Measurements from ENCODE around the gene ZNF827.

ZNF827 gene

DNA sequence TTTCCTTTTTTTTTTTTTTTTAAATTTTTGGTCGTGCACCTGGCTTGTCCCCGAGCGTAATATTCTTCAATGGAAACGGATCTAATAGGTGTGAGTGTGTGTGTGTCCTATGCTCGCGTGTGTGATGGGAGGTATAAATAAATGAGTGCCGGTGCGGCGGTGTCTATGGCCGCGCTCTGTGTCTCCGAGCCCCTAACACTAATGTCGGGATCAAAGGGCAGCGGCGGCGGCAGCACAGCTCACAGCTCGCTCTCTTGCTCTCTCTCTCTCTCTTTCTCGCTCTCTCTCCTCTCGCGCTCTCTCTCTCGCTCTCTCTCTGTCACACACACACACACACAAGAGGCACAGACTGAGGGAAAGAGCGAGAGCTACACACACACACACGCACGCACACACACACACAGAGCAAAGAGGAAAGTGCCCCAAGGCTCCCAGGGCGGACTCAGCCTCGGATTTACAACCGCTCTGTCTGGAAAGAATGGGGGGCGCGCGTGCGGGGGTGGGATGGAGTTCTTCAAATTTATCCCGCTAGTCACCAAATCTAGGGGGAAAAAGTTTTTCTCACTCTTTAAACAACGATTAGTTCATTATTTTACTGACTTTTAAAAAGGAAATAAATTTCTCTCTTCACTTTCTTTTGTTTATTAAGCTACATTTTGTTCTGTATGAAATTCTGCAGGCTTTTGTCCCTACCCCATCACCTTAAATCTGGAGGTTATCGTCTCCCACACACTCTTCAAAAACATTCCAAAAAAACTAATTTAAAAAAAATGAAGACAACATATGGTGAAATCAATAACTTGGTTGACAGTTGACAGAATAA is at the start of gene ZNF827:
ZNF827 (minus strand) TSS at position 206 of the 823 bp plus-strand sequence. CDS start 416 bp downstream, outside the sequence.
- DNase-seq = peak; percentile 84

GRCh38 chr4:145984563-145984962 is 45.9 kb upstream of the ZNF827 start:
- no peak for DNase-seq

- no peak for DNase-seq
These were observed 44.2 kb upstream of the ZNF827 start for GRCh38 chr4:145982791-145983190.

GRCh38 chr4:145979160-145979559 is 40.5 kb upstream of the ZNF827 start:
- no peak for DNase-seq

DNA sequence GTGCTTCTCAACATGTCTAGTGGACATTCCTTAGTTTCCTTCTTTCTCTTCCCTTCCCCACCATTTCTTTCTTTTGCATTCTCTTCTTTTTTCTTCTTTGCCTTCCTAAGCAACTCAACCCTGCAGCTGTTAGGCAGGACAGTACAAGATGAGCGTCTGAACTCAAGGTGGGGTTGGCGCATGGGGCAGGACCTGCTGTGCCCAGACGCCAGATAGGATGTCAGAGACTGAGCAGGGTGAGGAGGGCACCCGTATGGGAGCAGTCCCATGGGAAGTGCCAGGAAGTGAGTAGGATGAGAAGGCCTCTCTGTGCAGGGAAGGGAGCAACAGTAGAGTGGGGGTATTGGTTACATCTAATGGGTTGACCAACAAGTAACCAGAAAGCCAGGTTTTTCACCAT is 38.1 kb upstream of the ZNF827 start:
- no peak for DNase-seq

DNA sequence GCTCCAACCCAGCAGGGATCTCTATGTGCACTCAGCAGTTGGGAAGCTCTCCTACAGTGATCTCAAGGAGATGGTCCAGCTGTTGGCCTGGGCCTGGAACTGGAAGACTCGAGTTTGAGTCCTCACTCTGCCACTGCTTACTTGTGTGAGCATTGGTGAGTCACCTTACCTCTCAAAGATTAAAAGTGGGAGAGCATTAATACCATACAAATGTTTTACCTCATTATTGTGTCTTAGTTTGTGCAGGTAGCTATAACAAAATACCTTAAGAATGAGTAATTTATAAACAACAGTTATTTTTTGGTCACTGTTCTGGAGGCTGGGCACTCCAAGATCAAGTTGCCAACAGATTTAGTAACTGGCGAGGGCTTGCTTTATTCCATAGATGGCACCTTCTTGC is 21.4 kb upstream of the ZNF827 start:
- no peak for DNase-seq

DNA sequence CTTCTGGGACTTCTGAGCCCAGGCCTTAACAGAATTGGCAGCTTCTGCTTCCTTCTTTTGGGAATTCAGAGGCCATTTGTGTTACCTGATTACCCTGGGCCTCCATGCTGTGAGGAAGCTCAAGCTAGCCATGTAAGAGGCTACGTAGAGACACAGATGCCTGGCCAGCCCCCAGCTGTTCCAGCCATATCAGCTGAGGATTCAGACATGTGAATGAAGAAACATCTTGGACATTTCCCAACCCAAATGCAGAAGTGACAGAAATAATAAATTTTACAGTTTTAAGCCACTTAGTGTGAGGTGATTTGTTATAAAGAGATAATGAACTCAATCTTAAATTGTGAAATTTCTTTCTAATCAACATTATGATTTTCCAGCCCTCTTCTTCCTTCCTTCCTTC is 18.7 kb upstream of the ZNF827 start:
- DNase-seq = no peak

GRCh38 chr4:145956288-145956890 is 17.8 kb upstream of the ZNF827 start:
- DNase-seq = peak; percentile 55

DNA sequence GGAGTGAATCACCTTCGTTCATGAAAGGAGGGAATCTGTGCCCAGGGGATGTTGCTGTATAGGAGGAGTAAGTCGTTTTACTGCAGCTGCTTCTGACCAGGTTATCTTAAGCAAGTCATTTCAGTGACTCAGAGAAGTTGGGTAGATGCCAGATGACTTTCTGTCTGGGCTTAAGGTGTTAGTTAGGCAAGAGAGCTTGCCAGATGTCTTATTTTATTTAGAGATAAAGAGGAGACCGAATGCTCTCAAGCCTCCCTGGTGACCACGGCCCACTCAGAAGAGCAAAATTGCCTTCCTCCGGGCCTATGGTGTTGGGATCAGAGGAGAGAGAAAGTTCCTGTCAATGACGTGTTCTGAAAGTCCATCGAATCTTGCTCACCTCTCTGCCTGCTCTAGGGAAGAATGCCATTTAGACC is 16.3 kb upstream of the ZNF827 start:
- no peak for DNase-seq

DNA sequence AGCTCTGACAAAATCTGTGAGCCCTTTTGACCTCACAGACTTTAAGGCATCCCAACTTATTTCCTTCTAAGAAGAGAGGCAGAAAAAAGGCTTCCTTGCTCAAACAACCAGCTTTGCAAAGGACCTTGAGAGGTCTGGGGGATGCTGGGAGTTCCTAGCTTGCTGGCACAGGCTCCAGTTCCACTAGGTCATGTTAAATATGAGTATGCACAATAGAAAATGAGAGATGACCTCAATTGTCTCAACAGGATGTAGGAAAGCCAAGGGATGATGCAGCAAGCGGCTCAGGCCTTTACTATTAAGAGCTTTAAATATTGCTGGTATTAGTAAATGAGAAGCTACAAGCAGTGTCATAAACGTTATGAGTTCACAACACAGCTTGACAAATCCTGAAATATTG is 13.3 kb upstream of the ZNF827 start:
- DNase-seq = no peak

- DNase-seq = no peak
These were observed 7.0 kb upstream of the ZNF827 start for GRCh38 chr4:145945431-145946155.

DNA sequence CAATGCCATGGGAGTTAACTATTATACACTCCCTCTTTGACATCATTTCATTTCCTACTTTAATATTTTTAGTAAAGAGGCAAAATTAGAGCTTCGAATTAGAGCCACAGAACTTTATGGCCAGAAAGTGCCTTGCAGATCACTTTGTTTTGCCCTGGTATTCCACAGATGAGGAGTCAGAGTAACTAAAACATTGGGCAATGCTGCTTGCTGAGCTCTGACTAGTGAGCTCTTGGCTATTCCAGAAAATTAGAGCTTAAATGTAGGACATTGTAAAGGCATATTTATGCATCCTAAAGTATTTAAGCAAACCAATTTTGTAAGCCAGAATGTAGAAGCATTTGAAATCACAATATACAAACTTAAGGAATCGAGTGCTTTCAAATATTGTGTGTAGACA is 6.3 kb upstream of the ZNF827 start:
- DNase-seq = no peak

DNA sequence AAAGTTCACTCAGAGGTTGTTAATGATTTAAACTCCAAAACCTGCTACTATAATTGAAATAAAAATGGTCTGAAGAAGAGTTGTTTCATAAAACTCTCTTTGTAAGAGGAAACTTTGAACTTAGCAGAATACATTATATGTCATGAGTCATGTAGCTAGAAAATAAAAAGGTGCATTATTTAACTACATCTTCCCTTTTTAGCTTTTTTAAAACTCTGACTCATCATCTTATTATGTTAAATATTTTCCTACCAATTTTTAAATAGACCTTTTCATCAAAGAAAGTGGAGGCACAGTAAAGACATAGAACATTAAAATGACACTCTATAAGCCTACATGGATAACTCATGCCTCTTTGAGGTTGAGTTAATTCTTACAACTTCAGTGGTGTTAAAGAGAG is 1.2 kb upstream of the ZNF827 start:
- DNase-seq = no peak

DNA sequence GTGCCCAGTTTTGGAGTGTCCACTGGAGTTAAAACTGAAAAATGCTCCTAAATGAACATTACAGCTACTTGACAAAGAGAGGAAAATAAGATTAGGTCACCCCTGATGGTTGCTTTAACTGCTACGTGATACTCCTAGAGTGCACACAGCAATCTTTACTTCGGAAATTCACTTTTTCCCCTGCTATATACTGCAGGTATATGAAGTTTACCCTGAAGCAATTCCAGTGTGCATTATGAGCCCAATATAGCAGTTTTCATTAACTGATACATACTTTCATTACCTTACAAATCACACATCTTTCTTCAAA is 773 bp upstream of the ZNF827 start:
- no peak for DNase-seq

- DNase-seq = peak; percentile 68
These were observed 532 bp downstream of the ZNF827 start for GRCh38 chr4:145937971-145938611.

DNA sequence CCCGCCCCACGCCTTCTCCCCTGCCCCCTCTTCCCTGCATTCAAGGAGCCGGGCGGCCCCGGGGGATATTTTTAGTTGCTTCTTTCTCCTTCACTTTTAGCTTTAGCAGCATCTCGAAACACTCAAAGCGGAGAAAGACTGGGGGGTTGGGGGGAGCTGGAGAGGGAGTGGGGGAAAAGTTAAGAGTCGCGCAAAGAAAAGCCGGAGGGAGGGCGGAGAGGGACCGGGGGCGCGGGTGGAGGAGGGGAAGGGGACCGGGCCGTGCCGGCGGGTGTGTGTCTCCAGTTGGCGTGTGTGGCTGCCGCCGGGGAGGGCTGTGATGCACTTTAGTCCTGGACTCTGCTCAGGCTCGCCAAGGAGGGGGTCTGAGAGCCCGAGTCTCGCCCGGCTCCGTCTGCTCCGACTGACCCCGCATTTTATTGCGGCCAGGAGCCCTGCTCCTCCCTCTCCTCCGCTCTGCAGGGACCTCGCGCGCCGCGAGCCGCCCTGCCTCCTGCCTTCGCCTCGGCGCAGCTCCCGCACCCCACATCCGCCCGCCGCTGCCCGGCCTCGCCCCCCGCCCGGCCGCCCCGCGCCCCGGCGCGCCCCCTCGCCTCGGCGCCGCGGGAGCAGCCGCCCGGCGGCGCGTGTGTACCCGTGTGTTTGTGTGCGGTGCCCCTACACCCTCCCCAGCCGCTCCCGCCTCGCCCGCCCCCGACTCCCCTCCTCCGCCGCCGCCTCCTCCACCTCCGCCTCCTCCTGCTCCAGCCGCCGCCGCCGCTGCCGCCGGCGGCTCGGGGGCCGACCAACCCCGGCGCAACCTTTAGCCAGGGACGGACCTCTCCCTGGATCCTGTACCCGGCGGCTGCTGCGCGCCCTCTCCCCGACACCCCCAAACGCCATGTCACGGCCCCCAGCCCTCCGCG is 1.4 kb downstream of the ZNF827 start:
- DNase-seq = peak; percentile 42

DNA sequence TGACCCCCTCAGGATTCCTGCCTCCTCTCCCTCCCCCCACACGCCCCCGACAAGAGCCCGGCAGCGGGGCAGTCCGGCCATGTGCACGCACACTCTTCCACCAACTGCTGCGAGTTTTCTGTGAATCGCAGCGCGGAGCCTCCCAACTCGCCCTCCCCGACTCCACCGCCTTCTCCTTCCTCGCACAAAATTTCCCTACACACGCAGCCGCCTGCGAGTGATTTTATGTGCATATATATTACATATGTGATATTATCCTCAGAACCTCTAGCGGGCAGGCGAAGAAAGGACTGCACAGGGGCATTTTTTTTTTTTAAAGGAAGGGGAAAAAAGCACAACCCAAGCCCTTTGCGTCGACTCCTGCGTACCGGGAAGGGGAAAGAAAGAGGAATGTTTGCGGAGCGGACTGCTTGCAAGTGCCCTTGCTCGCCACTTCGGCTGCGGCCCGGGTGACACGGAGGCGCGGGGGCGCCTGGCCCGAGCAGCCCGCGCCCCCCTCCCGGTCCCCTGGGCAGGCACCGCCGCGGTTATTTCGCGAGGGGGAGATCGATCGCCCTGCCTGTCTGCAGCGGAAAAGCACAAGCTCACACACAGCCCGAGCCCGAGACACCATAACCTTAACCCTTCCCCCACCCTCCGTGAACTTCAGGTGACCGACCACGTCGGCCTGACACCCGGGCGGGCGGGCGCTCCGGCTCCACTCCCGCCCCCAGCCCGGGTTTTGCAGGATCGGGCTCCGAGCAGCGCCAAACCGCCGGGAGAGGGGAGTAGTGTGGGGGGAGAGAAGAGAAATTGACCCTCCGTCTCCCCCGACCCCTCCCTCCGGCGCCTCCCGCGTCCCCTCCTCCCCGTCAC is 2.3 kb downstream of the ZNF827 start:
- peak; percentile 75 for DNase-seq

GRCh38 chr4:145935253-145936141 is 3.1 kb downstream of the ZNF827 start:
- peak; percentile 12 for DNase-seq

GRCh38 chr4:145934434-145935047 is 4.1 kb downstream of the ZNF827 start:
- no peak for DNase-seq

DNA sequence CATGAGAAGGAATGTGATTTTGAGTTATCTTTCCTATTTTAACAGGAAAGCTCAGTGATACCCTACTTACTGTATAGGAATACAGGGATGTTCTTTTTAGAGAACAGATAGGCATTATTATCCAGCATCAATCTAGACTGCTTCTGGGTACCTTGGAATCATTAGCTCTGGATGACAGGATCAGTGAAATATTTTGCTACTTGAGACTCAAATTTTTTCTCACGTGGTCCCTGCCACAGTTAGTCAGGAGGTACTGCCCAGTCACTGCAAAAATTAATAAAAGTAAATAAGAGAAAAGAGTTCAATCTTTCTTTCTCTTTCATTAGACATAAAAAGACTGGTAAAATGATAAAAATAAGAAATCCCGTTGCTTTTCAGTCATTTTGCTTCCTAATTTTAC is 5.5 kb downstream of the ZNF827 start:
- no peak for DNase-seq
